Neural progenitor cell (in vitro differentiated cells): ENCODE results near the gene ZNF334.

Experiments
- CTCF ChIP-seq: fragments of 200-600 bp; sonication (generic); IDR thresholded peaks from 2 replicates; pipeline ENCODE4 v1.5.1; 2017; ENCODE audit warnings: antibody characterized with exemption, mild to moderate bottlenecking
- EZH2 ChIP-seq: fragments of 200-600 bp; sonication (generic); IDR thresholded peaks from 2 replicates; pipeline ENCODE4 v1.6.1; 2017; ENCODE audit warnings: antibody characterized with exemption, mild to moderate bottlenecking, moderate library complexity
- EZH2phosphoT487 ChIP-seq: fragments of 200-600 bp; sonication (generic); IDR thresholded peaks from 2 replicates; pipeline ENCODE4 v1.6.1; 2017; ENCODE audit warnings: antibody characterized with exemption

GRCh38 chr20:46458866-46459750 is 54.3 kb downstream of the ZNF334 start:
- TF ChIP-seq EZH2phosphoT487 (no peak), EZH2 (no peak), CTCF (no peak)
